Activated CD4-positive, alpha-beta T cell treated with anti-CD3 and anti-CD28 coated beads, Interleukin-2, amount 50 U/mL, for 48 hours (primary cell): Measurements from ENCODE around the gene TSLP.

Source experiments
- DNase-seq, 2 experiments: peaks; one replicate each; pipeline ENCODE4 v3.0.0-alpha.2; 2020

TSLP gene

DNA sequence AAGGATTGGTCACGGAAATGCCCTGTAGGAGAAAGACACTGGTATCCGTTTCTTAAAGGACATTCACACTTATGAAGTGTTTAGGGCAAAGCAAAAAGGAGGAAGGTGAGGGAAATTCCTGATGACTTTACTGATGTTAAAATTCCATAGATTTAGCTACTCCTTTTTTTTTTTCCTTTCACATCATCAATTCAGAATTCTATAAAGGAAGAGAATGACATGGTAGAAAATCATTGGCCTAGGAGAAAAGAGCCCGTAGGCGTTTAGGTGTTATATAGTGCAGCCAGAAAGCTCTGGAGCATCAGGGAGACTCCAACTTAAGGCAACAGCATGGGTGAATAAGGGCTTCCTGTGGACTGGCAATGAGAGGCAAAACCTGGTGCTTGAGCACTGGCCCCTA, at the start of gene TSLP:
TSLP (plus strand) TSS at position 301 of the 400 bp plus-strand sequence. CDS start 178 bp downstream, outside the sequence.
- no peak for DNase-seq

DNA sequence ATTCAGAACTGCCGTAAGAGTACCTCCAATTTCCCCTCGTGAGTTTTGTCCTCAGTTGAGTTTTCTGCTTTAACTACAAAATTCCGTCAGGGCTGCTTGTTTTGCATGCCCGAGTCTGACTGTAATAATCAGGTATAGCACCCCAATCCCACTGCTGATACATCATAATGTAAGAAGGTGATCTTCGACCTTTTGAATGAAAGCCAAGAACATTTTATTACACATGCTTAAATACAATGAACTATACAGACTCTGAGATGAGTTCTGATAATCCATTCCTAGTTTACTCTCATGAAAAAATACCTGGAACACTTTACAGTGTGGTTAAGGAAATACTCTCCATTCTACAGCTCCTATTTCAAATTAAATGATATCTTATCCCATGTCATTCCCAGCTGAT, 49.2 kb upstream of the TSLP start:
- DNase-seq = no peak

DNA sequence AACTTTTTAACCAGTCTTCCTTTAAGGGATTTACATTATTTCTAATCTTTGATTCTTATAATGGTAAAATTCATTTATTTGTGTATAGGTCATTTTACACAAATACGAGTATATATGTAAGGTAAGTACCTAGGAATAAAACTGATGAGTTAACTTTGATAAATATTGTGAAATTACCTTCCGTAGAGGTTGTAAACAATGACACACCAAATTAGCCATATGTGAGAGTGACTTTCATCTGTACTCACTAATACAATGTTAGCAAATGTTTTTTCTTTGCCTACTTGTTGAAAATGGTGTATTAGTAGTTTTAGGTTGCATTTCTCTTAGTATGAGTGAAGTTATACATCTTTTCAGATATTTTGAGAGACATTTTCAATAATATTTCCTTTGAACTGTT, 42.6 kb upstream of the TSLP start:
- DNase-seq = no peak

DNA sequence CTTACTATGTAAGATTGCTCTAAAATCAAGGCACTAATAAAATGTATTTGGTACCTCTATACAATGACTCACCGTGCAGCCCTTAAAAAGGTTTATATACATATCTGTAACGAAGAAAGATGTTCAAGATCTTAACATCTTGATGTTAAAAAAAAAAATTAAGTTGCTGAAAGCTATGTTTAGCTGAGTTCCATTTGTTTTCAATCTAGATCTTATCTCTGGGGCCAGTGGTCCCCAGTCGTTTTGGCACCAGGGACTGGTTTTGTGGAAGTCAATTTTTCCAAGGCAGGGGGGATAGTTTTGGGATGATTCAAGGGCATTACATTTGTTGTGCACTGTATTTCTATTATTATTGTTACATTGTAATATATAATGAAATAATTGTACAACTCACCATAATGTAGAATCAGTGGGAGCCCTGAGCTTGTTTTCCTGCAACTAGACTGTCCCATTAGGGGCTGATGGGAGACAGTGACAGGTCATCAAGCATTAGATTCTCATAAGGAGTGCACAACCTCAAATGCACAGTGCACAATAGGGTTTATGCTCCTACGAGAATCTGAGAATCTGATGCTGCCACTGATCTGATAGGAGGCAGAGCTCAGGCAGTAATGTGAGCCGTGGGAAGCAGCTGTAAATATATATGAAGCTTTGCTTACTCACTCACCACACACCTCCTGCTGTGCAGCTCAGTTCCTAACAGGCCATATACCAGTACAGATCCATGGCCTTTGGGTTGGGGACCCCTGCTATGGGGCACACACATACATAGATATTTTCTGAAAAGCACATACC, 27.6 kb upstream of the TSLP start:
- no peak for DNase-seq

DNA sequence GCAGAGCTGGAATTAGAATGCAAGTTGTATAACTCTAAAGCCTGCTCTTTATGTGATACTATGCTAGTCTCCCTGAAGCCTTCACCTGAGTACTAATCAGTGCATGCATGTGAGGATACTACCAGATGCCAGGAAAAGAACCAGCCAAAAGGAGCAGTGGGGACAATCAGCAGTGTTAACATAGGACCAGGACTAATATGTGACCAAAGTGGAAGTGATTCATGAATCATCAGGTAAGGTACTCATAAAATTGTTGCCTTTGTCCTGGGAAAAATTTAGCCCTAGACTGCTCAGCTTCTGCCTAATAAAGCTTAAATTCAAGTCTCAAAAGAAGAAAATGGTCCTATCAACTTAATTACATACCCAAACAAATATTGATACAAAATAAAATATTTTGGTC, 13.4 kb upstream of the TSLP start:
- DNase-seq = no peak

DNA sequence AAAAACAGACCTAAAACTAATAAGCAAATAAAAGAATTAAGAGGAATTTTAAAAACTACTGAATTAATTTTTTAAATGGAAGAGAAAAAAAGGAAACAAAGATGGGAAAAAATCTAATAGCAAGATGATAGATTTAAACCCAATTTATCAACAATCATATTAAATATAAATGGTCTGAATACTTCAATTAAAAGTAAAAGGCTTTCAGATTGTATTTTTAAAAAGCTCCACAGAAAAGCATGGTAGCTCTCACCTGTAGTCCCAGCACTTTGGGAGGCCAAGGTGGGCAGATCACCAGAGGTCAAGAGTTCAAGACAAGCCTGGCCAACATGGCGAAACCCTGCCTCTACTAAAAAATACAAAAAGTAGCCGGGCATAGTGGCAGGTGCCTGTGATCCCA, 11.3 kb upstream of the TSLP start:
- DNase-seq = no peak

DNA sequence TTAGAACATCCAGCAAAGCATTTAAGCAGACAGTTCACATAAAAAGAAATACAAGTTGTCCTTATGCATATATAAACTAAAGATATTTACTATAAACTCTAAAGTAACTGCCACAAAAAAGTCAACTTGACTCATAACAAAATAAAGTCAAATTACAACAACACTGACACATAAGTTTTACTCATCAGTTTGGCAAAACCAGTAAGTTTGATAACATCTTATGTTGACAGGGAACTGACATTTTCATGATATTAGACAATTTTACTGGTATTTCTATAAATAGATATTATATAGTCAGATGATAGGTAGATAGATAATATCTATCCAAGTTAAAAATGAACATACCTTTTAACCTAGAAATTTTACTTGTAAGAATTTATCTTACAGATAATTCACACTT, 9.9 kb upstream of the TSLP start:
- no peak for DNase-seq

DNA sequence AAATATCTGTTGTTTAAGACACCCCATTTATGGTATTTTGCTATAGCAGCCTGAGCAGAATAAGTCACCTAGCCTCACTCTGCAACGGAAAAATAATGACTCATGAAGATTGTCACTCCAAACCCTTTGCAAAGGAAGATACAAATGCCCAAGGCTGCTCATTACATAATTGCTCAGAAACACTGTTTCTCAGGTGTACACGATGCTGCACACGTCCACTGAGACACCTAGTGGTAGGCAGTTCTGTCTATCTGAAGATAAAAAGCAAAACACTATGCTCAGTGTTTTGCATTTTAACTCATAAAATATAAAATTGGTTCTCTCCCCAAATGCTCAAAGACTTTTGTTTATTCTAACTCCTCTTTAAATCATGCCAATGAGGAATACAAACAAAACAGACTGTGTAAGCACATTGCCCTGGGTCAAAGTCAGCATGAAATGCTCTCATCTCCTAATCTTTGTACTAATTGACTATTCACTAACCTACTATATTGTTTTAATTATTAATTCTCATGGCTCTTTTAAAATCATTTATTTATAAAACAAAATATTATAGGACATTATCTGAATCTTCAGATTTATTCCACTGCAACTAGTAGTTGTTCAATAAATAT, 7.7 kb upstream of the TSLP start:
- DNase-seq = no peak

DNA sequence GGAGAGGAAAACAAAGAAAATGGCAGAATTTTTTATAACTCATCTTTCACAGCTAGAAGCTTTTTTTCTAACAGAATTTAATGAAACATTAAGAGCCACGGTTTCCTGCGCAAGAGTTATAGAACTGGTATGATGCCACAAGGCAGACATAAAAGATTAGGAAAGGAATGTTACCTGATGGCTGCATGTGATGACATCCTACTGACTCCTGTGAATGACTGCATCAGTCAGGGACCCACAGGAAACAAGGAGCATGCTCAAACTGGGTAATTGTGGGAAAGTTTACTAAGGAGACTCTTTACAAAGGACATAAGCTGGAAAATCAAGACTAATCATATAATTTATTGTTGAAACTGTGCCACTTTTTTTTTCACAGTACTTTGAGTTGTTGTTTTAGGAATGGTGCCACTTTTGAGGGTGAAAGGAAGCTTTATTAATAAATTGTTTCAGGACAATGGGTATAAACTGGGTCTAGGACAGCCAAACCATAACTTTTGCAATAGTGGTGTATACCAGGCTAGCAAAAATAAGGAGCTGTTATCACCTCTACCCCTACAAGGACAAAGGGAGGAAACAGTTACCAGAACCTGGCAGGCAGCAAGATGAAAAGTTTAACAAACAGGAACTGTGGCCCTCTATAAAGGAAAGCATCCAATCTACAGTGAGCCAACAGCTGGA, 5.1 kb upstream of the TSLP start:
- DNase-seq = no peak

DNA sequence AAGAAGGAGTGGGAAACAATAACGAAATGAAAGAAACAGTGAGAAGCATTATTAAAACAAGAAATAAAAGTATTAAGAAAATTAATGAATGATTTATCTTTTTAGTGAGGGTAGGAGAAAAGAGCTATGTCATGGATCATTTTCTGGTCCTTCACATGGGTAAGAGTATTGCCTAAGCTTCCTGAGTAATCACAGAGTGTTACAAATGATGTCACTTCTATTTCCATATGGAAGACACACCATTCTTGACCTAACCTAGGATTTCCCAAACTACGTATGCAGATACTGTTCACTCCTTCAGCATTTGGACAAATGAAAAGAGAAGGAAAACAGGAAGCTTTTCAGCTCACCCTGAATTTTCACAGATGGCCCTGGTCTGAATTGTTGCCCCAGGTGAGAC, 3.3 kb upstream of the TSLP start:
- no peak for DNase-seq

DNA sequence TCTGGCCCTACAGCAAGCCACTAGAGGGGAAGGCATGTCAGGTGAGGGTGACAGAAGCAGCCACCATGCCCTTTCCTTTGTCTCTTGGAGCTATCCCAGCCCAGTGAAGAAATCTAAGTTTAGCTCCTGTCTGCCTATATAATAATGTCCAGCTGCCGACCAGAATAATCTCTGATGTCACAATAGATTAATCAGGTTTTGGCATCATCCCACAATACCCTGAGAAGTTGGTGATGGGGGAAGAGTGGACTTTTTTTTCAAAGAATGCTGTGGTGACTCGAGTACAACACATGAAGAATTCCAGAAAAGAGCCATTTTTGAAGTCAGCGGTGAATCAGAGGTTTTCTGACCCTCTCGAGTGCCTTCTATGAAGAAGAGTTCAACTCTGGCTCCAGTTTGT, 1.7 kb upstream of the TSLP start:
- DNase-seq = no peak

DNA sequence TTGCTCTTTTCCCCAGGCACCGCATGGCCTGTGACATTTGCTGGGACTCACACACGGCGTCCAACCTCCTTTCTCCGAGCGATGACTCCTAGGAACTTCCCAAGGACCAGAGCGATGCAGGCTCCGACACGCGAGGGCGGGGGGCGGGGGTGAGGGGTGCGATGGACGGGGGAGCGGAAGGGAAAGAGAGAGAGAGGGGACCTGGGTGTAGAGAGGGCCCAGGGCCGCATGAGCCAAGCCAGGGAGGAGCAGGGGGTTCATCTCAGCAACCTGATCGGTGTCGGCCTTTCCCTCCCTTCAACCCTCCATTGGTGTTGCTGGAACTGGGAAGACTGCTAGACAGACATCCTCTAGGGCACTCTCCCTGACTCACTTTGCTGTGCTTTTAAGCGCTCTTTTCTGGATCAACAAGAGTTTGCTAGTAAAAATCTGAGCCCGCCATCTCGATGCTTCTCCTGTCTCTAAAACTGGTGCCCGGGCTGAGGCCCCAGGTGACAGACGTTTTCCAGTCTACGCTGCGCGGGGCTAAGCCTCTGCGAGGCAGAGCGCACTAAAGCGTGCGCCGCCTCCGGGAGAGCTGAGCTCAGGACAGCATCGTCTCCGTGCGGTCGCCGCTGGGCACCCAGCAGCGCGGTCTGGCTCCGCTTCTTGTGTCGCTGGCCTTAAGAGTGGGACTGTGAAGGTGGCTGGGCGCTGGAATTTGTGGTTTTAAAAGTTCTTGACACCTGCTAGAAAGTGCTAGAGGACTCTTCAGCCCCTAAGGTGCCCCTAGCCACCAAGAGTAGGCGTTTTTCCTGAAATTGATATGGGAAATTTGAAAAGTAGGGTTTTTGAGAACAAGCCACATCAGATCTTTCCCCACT, 1.0 kb upstream of the TSLP start:
- DNase-seq = peak; percentile 45 to 51

DNA sequence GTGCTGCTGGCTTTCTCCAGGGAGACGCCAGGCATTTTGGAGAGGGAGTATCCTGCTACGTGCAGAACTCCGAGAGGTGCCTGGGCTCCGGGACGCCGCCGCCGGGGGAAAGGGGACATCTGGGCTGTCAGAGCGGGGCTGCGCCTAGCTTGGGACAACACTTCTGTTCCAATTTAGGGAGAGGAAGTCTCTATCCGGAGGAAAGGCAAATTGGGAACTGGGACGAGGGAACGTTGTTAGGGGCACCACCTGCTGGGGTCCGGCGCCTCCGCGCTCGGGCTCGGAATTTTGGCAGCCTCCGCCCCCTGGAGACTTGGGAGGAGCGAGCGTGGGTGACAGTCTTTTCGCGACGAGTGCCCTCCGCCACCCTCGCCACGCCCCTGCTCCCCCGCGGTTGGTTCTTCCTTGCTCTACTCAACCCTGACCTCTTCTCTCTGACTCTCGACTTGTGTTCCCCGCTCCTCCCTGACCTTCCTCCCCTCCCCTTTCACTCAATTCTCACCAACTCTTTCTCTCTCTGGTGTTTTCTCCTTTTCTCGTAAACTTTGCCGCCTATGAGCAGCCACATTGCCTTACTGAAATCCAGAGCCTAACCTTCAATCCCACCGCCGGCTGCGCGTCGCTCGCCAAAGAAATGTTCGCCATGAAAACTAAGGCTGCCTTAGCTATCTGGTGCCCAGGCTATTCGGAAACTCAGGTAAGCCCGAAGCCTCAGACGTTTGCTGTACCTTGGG, 1.6 kb downstream of the TSLP start:
- DNase-seq = peak; percentile 74 to 78

DNA sequence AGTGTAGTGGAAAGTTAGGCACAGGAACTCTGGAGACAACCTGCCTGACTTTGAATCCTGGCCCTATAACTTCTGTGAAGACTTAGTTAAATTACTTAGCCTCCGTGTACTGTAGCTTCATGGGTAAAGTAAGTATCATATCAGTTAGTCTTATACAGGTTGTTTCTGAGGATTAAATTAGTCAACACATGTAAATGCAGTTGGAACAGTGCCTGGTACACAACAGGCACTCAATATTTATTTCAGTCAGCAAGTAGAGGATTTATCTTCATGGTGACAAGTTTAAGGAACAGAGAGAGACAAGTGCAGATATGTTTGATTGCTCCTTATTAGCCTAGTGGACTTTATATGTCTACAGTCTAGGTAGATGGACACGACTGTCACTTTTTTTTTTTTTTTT, 2.7 kb downstream of the TSLP start:
- DNase-seq = no peak

DNA sequence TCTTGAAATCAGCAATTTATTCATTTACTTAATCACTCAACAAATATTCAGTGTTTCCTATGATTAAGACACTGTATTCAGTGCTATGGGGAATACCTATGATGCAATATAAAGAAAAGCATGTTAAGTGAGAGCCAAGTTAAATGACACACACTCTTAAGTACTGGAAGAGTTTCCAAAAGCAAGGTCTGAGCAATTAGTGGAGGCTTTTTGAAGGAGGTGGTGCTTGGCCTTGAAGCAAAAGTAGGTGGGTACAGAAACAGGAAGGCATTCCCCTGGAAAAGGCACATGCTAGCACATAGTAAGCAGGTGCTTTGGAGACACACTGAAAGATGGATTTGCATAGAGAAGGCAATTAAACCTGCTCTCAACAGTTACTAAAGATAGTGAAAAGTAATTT, 4.0 kb downstream of the TSLP start:
- DNase-seq = no peak

DNA sequence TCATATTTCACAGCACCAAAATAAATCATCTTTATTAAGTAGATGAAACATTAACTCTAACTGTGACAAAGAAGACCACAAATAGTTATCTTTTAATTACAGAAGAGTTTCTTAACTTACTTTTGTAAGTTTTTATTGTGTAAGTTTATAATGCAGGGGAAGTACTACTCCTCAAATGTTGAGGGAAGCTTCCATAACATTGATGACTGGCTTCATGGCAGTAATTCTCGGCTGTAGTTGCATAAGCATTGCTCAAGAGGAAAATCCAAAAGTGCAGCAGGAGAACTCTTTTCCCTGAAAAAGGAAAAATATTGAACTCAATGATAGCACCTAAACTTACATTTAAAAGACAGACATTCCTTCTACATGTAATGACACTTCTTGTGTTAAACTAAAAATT, 4.6 kb downstream of the TSLP start:
- DNase-seq = no peak

DNA sequence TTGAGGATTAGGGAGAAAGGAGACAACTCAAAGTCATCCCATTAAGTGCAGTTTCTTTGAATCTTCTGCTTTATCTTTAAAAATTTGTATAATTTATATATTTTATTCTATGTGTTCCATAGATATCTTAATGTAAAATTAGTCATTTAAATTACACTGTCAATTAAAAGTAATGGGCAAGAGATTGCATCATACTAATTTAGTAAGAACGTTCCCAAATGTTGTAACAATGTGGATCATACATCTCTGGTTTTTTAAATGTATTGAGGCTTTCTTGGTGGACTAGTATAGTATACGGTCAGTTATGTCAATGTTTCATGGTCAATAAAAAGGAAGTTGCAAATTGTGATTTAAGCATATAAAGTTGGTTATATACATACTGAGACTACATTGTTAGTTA, 6.2 kb downstream of the TSLP start:
- DNase-seq = no peak

DNA sequence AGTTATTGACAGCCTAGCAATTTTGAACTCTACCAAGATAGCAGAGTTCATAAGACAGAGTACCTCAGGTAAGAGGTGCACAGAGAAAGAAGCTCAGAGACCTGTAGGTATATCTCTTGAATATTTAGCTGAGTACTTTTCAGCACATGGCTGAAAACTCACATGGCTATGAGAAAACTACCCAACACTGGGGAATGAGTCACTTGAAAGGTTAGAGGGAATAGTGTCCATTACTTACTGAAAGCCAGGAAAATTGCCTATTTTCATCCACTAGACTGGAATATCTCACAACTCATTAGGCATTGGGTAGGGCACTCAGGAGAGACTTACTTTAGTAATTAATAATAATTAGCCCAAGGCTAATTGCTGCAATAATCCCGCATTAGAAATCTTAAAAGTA, 8.3 kb downstream of the TSLP start:
- DNase-seq = no peak

DNA sequence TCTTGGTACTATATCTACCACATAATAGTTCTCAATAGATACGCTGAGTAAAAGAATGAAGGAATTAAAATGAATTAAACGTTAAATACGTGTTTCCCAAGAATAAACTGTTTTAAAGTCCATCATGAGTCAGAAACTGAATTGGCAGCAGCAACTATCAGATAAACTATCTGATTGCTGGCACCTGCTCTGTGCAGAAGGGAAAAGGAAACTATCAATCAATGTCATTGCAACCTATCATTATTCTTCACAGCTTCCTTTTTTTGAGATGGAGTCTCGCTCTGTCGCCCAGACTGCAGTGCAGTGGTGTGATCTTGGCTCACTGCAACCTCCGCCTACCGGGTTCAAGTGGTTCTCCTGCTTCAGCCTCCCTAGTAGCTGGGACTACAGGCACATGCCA, 11.8 kb downstream of the TSLP start:
- DNase-seq = no peak

DNA sequence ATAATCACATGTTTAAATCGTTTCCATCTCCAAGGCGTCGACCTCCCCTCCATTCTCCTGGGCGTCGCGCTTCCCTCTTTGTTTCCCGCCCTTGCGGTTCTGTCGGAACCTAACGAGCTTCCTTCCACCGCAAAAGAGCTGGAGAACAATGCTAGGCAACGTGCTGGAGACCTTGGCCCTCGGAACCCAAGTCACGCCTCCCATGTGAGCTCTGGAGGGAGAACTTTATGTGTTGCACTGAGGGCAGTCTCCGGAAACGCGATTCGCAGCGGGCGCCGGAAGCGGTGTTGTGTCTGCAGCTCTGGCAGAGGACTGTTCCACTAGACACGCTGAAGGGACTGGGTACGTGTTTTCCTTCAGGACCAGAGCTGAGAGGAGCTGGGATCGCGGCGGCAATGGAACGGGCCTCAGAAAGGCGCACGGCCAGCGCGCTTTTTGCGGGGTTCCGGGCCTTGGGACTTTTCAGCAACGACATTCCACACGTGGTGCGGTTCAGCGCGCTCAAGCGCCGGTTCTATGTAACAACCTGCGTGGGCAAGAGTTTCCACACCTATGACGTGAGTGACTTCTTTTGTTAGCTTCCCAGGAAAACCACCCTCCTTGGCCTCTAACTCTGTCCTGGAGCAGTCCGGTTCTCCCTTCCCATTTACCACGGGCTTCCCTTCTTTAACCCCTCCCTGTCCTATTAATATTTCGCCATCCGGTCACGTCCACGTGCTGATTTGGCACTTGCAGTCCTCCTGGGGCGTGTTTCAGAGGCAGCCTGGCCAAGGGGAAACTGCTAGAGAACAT, 20.7 kb downstream of the TSLP start, which contains the start of gene WDR36:
WDR36 (plus strand) TSS at position 287 of the 792 bp plus-strand sequence; CDS start at position 396, 109 bp downstream.
- DNase-seq = peak; percentile 89 to 92

DNA sequence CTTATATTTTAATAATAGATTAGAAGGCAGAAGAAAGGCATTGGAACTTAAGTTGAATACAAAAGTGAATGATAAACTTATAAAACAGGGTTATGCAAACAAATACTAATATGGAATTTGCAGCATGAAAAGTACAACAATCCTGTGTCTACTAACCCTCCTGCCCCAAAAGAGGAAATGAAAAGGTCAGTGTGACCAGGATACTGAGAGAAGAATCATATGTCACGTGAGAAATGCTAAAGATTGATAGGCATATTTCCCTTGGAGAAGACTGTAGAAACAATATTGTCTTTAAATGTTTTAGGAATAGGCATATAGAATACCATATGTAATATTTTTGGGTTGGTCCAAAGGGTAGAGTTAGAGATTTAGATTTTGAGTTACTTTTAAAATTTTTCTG, 24.5 kb downstream of the TSLP start:
- DNase-seq = no peak
